ENCODE data around the gene GAD2. TPM values are rescaled to one million over a fixed set of nuclear protein-coding genes. Genes with fewer than 3 reads are reported as not detected.

GAD2 gene
- total and polyA plus RNA-seq, 9 of the 15 experiments (the other 6 are each of a cell fraction or from before 2014, with no cell fraction given), result not detected

DNA sequence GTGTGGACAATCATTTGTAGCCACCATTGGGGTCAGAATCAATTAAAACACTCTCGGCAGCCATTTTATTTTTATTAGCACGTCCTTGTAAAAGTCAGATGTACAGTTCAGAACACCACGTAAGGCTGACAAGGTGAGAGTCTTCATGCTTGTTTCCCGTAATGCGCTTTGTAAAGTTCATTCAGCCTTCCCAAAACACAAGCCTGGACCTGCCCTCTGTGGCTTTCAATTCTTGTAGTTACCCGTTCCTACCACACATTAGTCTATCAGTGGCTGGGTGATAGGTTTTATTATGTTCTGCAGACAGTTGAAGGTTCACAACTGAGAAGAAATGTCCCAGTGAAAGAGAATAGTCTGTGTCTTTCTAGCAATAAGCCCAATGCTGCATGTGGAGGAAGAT, 35.4 kb downstream of the GAD2 start:
- CTCF ChIA-PET (ENCODE audit: low intra/inter-chr PET ratio), result no interaction called here
- in situ Hi-C loops (cut with MboI) (no loop called here), intact Hi-C loops (cut with micrococcal nuclease) (no loop called here)
- 2% methylated on average over 6 of the region's 6 CpGs for WGBS (ENCODE audit: insufficient coverage, low coverage, missing lambda C conversion rate)
- no peak for ATAC-seq
- BruUV-seq (replicated peaks), result no TSS peak
- POLR2A ChIA-PET, result no interaction called here
- no peaks in the 10 kb centered on the region for H3K79me2 ChIP-seq (ENCODE audit: control insufficient read depth, insufficient read depth, low read length)
- DNase-seq (ENCODE audit: extremely low read depth in 1 of 4, low spot score in 3 of 4), result no peak
- H2AFZ ChIP-seq (ENCODE audit: low read depth, low read length), result no peak overlapping the region
- no peak overlapping the region for H3K4me2 ChIP-seq (ENCODE audit: insufficient read depth, low read length)
- no peak for TF ChIP-seq ELK1 (CRISPR knock-in tag; IDR thresholded peaks at IDR 0.05)
- TF ChIP-seq ZNF280B (CRISPR knock-in tag; IDR thresholded peaks at IDR 0.05), result no peak
- TF ChIP-seq TCFL5 (CRISPR knock-in tag; conservative IDR thresholded peaks at IDR 0.05), result no peak
- TF ChIP-seq DIDO1 (tag; IDR thresholded peaks at IDR 0.05; ENCODE audit: low read depth), result no peak
- TF ChIP-seq GATAD2B (IDR thresholded peaks at IDR 0.05; ENCODE audit: borderline replicate concordance), result no peak
- no peak for TF ChIP-seq RBBP5 (IDR thresholded peaks at IDR 0.05; ENCODE audit: borderline replicate concordance, insufficient read depth, low read length, poor library complexity, severe bottlenecking)
- TF ChIP-seq HDAC6 (IDR thresholded peaks at IDR 0.05; ENCODE audit: low read depth, low read length), result no peak
- no peak for TF ChIP-seq TEAD4 (IDR thresholded peaks at IDR 0.05; ENCODE audit: low read length)
- TF ChIP-seq TEAD4 (CRISPR knock-in tag; IDR thresholded peaks at IDR 0.05; ENCODE audit: borderline replicate concordance), result no peak
- TF ChIP-seq GABPB2 (CRISPR knock-in tag; conservative IDR thresholded peaks at IDR 0.05), result no peak
- no peak for TF ChIP-seq MTA1 (IDR thresholded peaks at IDR 0.05; ENCODE audit: borderline replicate concordance)
- TF ChIP-seq GABPA (tag; conservative IDR thresholded peaks at IDR 0.05; ENCODE audit: low read depth), result no peak
- no peak for TF ChIP-seq HNRNPK (IDR thresholded peaks at IDR 0.05; ENCODE audit: low read depth, low read length, poor library complexity, severe bottlenecking)
- TF ChIP-seq GTF2E2 (tag; IDR thresholded peaks at IDR 0.05), result no peak
- TF ChIP-seq FOXJ2 (tag; IDR thresholded peaks at IDR 0.05), result no peak
- H3K9me1 ChIP-seq (ENCODE audit: control insufficient read depth, insufficient read depth, low read length), result no peaks in the 10 kb centered on the region
- H3K4me1 ChIP-seq (replicated peaks in 1 of 2; ENCODE audit: control insufficient read depth in 2 of 2, insufficient read depth in 2 of 2, low read length in 2 of 2), result no peaks in the 10 kb centered on the region
- H3K27ac ChIP-seq (ENCODE audit: extremely low read depth, low read depth, low read length), result no peak overlapping the region
- no peaks in the 10 kb centered on the region for H3K36me3 ChIP-seq (ENCODE audit: control insufficient read depth, insufficient read depth, low read length)
- no peak overlapping the region for H3K4me3 ChIP-seq
- no peak for FAIRE-seq
- H4K20me1 ChIP-seq (replicated peaks; ENCODE audit: control insufficient read depth, insufficient read depth, low read length), result no peaks in the 10 kb centered on the region; the same call in 1 of the 2 replicates
- peaks cover 0 to 8% of the 10 kb centered on the region in 2 experiments; a peak in 1 of 5 replicates for H3K27me3 ChIP-seq (ENCODE audit: control insufficient read depth in 2 of 2, insufficient read depth in 2 of 2, low read length in 2 of 2)
- H3K9me3 ChIP-seq (replicated peaks; ENCODE audit: control insufficient read depth, insufficient read depth, low read depth, low read length), result no peaks in the 10 kb centered on the region
- no peak overlapping the region for H3K9ac ChIP-seq (ENCODE audit: insufficient read depth in 1 of 2, low read depth in 2 of 2, low read length in 2 of 2)

Measured in K562 (cell line).